K562 (cell line): ENCODE data around the gene HEXIM2. TPM values are rescaled to one million over a fixed set of nuclear protein-coding genes. Genes with fewer than 3 reads are reported as not detected.

Source experiments
- ARID2 ChIP-seq: fragments of 450-650 bp; IDR thresholded peaks from 2 replicates; pipeline ENCODE4 v1.6.1; 2017; ENCODE audit warnings: antibody characterized with exemption, mild to moderate bottlenecking
- BRF2 ChIP-seq: IDR thresholded peaks from 3 replicates; pipeline ENCODE4 v1.6.1; 2011; ENCODE audit warnings: borderline replicate concordance, mild to moderate bottlenecking; ENCODE audit not compliant: insufficient read length, insufficient read depth
- CREBBP ChIP-seq: IDR thresholded peaks from one replicate; pipeline ENCODE4 v1.6.1; 2012; ENCODE audit warnings: low read depth, mild to moderate bottlenecking, control low read depth, inconsistent platforms, low read length
- DEAF1 ChIP-seq: fragments of 450-650 bp; formaldehyde crosslinking; IDR thresholded peaks from 2 replicates; pipeline ENCODE4 v1.4.0; 2020; ENCODE audit warnings: mild to moderate bottlenecking, moderate library complexity
- FOSL1 ChIP-seq: fragments of 200-800 bp; sonication (Bioruptor generic); conservative IDR thresholded peaks from 2 replicates; pipeline ENCODE4 v1.6.1; 2016; ENCODE audit warnings: missing genetic modification characterization, missing compliant biosample characterization
- FOXJ2 ChIP-seq: fragments of 200-800 bp; sonication (Bioruptor generic); IDR thresholded peaks from 2 replicates; pipeline ENCODE4 v1.6.1; 2016; ENCODE audit warnings: missing genetic modification characterization, missing compliant biosample characterization
- KLF10 ChIP-seq: fragments of 250-450 bp; sonication (Bioruptor Pico); IDR thresholded peaks from 2 replicates; pipeline ENCODE4 v1.6.1; 2021; ENCODE audit warnings: matching md5 sums
- MCM7 ChIP-seq, 2 experiments: fragments of 450-650 bp; IDR thresholded peaks; 2 replicates each; pipeline ENCODE4 v1.6.1; 2016 to 2018
- MEIS2 ChIP-seq: fragments of 450-650 bp; IDR thresholded peaks from 2 replicates; pipeline ENCODE4 v1.6.1; 2014; ENCODE audit warnings: mild to moderate bottlenecking; ENCODE audit not compliant: partially characterized antibody
- NCOA2 ChIP-seq, 2 experiments: fragments of 450-650 bp; IDR thresholded peaks; 2 replicates each; pipeline ENCODE4 v1.6.1; 2018; ENCODE audit warnings: mild to moderate bottlenecking in 2 of 2, moderate library complexity in 1 of 2; ENCODE audit not compliant: partially characterized antibody in 2 of 2
- TAF7 ChIP-seq: fragments of 450-650 bp; IDR thresholded peaks from 2 replicates; pipeline ENCODE4 v1.6.1; 2016; ENCODE audit warnings: missing genetic modification characterization, missing compliant biosample characterization
- ZBED1 ChIP-seq: IDR thresholded peaks from 2 replicates; pipeline ENCODE4 v1.6.1; 2014
- ZZZ3 ChIP-seq: fragments of 450-650 bp; IDR thresholded peaks from 2 replicates; pipeline ENCODE4 v1.6.1; 2016; ENCODE audit warnings: antibody characterized with exemption, mild to moderate bottlenecking, moderate library complexity
- polyA plus RNA-seq, 8 experiments: library from polyadenylated mRNA; depleted of rRNA in 4 of 8; stranded (reverse) in 5 of 8; unstranded in 3 of 8; fragments of >200 nt; fragmentation: Nextera tagmentation in 2 of 8; fragmentation: Illumina TruSeq in 1 of 8; extraction: Ambion mirVana in 2 of 8; extraction: Trizol in 1 of 8; gene quantifications; 2 replicates each; pipeline versions ENCODE4 v1.2.1 to v1.2.3, GENCODE V29; 2011 to 2014; ENCODE audit warnings: inconsistent platforms in 1 of 8, missing spikeins in 1 of 8
- total RNA-seq, 7 experiments: library from RNA; depleted of rRNA in 6 of 7; stranded (reverse); fragments of >200 nt in 6 of 7; fragmentation: Illumina TruSeq in 2 of 7; extraction: Trizol in 2 of 7; gene quantifications; 2 replicates each; pipeline versions ENCODE4 v1.2.1 to v1.2.3, GENCODE V29; 2011 to 2021; ENCODE audit warnings: low replicate concordance in 1 of 7
- TF ChIP-seq, protein P1 (sequence below): fragments of 250-450 bp; sonication (Bioruptor Pico); IDR thresholded peaks from 2 replicates; pipeline ENCODE4 v1.8.0; 2022; ENCODE audit warnings: moderate library complexity, mild to moderate bottlenecking, inconsistent platforms
- TF ChIP-seq, protein P2 (sequence below): fragments of 450-650 bp; IDR thresholded peaks from 2 replicates; pipeline ENCODE4 v1.6.1; 2018; ENCODE audit not compliant: partially characterized antibody
- TF ChIP-seq, protein P3 (sequence below): fragments of 450-650 bp; IDR thresholded peaks from 2 replicates; pipeline ENCODE4 v1.7.1; 2018; ENCODE audit warnings: mild to moderate bottlenecking, low read depth; ENCODE audit not compliant: partially characterized antibody

Gene HEXIM2
- total and polyA plus RNA-seq, 9 of the 15 experiments (the other 6 are each of a cell fraction or from before 2014, with no cell fraction given), result 0.69 to 3.4 (median 1.1) TPM; not detected in 2

GRCh38 chr17:45149037-45149668 lies 12.5 kb upstream of the HEXIM2 start (continued):
- TF ChIP-seq, protein P1, sequence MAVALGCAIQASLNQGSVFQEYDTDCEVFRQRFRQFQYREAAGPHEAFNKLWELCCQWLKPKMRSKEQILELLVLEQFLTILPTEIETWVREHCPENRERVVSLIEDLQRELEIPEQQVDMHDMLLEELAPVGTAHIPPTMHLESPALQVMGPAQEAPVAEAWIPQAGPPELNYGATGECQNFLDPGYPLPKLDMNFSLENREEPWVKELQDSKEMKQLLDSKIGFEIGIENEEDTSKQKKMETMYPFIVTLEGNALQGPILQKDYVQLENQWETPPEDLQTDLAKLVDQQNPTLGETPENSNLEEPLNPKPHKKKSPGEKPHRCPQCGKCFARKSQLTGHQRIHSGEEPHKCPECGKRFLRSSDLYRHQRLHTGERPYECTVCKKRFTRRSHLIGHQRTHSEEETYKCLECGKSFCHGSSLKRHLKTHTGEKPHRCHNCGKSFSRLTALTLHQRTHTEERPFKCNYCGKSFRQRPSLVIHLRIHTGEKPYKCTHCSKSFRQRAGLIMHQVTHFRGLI (CRISPR knock-in tag), result no peak
- TF ChIP-seq NCOA2 (IDR thresholded peaks at IDR 0.05; ENCODE audit: partially characterized antibody in 2 of 2), result no peak
- TF ChIP-seq DEAF1 (CRISPR knock-in tag), result no peak
- no peak for TF ChIP-seq MEIS2
- no peak for TF ChIP-seq ZZZ3
- TF ChIP-seq CREBBP, result no peak
- TF ChIP-seq FOSL1 (tag), result no peak; the same call in 1 of the 2 replicates
- TF ChIP-seq KLF10, result no peak
- TF ChIP-seq MCM7 (IDR thresholded peaks at IDR 0.05), result no peak
- TF ChIP-seq FOXJ2, result 0 out of 2 replicates have a peak, but pooled peaks have one; percentile 11
- TF ChIP-seq, protein P2, sequence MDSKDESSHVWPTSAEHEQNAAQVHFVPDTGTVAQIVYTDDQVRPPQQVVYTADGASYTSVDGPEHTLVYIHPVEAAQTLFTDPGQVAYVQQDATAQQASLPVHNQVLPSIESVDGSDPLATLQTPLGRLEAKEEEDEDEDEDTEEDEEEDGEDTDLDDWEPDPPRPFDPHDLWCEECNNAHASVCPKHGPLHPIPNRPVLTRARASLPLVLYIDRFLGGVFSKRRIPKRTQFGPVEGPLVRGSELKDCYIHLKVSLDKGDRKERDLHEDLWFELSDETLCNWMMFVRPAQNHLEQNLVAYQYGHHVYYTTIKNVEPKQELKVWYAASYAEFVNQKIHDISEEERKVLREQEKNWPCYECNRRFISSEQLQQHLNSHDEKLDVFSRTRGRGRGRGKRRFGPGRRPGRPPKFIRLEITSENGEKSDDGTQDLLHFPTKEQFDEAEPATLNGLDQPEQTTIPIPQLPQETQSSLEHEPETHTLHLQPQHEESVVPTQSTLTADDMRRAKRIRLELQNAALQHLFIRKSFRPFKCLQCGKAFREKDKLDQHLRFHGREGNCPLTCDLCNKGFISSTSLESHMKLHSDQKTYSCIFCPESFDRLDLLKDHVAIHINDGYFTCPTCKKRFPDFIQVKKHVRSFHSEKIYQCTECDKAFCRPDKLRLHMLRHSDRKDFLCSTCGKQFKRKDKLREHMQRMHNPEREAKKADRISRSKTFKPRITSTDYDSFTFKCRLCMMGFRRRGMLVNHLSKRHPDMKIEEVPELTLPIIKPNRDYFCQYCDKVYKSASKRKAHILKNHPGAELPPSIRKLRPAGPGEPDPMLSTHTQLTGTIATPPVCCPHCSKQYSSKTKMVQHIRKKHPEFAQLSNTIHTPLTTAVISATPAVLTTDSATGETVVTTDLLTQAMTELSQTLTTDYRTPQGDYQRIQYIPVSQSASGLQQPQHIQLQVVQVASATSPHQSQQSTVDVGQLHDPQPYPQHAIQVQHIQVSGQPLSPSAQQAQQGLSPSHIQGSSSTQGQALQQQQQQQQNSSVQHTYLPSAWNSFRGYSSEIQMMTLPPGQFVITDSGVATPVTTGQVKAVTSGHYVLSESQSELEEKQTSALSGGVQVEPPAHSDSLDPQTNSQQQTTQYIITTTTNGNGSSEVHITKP, result peak; percentile 6
- TF ChIP-seq ZBED1, result no peak
- TF ChIP-seq, protein P3, sequence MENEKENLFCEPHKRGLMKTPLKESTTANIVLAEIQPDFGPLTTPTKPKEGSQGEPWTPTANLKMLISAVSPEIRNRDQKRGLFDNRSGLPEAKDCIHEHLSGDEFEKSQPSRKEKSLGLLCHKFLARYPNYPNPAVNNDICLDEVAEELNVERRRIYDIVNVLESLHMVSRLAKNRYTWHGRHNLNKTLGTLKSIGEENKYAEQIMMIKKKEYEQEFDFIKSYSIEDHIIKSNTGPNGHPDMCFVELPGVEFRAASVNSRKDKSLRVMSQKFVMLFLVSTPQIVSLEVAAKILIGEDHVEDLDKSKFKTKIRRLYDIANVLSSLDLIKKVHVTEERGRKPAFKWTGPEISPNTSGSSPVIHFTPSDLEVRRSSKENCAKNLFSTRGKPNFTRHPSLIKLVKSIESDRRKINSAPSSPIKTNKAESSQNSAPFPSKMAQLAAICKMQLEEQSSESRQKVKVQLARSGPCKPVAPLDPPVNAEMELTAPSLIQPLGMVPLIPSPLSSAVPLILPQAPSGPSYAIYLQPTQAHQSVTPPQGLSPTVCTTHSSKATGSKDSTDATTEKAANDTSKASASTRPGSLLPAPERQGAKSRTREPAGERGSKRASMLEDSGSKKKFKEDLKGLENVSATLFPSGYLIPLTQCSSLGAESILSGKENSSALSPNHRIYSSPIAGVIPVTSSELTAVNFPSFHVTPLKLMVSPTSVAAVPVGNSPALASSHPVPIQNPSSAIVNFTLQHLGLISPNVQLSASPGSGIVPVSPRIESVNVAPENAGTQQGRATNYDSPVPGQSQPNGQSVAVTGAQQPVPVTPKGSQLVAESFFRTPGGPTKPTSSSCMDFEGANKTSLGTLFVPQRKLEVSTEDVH, result no peak
- TF ChIP-seq TAF7 (tag), result no peak
- no peak for TF ChIP-seq BRF2
- TF ChIP-seq ARID2, result no peak
